HFFc6 (cell line): ENCODE measurements around the gene FSTL3. TPM values are rescaled to one million over a fixed set of nuclear protein-coding genes. Genes with fewer than 3 reads are reported as not detected.
A peak's percentile ranks its signal among the peaks of the same experiment; 100 is the strongest.

Source experiments
- DNase-seq: peaks from one replicate; pipeline ENCODE4 v3.0.0-alpha.2; 2018
- H3K27ac Mint-ChIP-seq: 2 replicates; pipeline ENCODE4 v1.8.0; 2020; ENCODE audit warnings: mild to moderate bottlenecking, mixed read lengths
- H3K27me3 Mint-ChIP-seq: 2 replicates; pipeline ENCODE4 v1.8.0; 2021; ENCODE audit warnings: mild to moderate bottlenecking, moderate library complexity, mixed read lengths; ENCODE audit not compliant: insufficient read depth
- H3K36me3 Mint-ChIP-seq: 2 replicates; pipeline ENCODE4 v1.8.0; 2021; ENCODE audit warnings: low read depth, mixed read lengths
- H3K4me1 Mint-ChIP-seq: 2 replicates; pipeline ENCODE4 v1.8.0; 2020; ENCODE audit warnings: low read depth, mixed read lengths
- H3K4me3 Mint-ChIP-seq: 2 replicates; pipeline ENCODE4 v1.8.0; 2020; ENCODE audit warnings: mild to moderate bottlenecking, moderate library complexity, mixed read lengths
- H3K9me3 Mint-ChIP-seq: 2 replicates; pipeline ENCODE4 v1.8.0; 2020; ENCODE audit warnings: mild to moderate bottlenecking, mixed read lengths
- CTCF ChIP-seq: fragments of 200-600 bp; sonication (generic); IDR thresholded peaks from 2 replicates; pipeline ENCODE4 v1.5.0; 2021; ENCODE audit warnings: antibody characterized with exemption, mild to moderate bottlenecking
- total RNA-seq, 6 experiments: library from RNA; stranded (reverse); fragmentation: NEBNext Ultra II Directional; extraction: Animal tissue kit (Norgen Biotek cat#: 25700); gene quantifications; 2 replicates in 1 of 6; 3 replicates in 5 of 6; pipeline ENCODE4 v1.2.3, GENCODE V29; 2021

FSTL3 gene
- total RNA-seq, 6 experiments from 2014 or later: 97.1 to 123 (median 101) TPM

- no peak overlapping the region for H3K4me3 Mint-ChIP-seq
- peaks cover 3% of the 10 kb centered on the region; the same call in 1 of the 2 replicates for H3K27me3 Mint-ChIP-seq
- no peak for DNase-seq
- no peak overlapping the region for H3K27ac Mint-ChIP-seq
- TF ChIP-seq CTCF: peak; percentile 26
- no peaks in the 10 kb centered on the region for H3K36me3 Mint-ChIP-seq
- H3K4me1 Mint-ChIP-seq: peaks cover 6% of the 10 kb centered on the region
- H3K9me3 Mint-ChIP-seq: peaks cover 5% of the 10 kb centered on the region; the same call in 1 of the 2 replicates
Measured at GRCh38 chr19:670609-671075, 5.5 kb upstream of the FSTL3 start.

GRCh38 chr19:674282-675151 lies 1.7 kb upstream of the FSTL3 start:
- DNase-seq: no peak
- TF ChIP-seq CTCF: no peak
- Mint-ChIP-seq H3K4me1 (peaks cover 24% of the 10 kb centered on the region), H3K36me3 (no peaks in the 10 kb centered on the region), H3K4me3 (no peak overlapping the region), H3K27ac (no peak overlapping the region), H3K9me3 (no peaks in the 10 kb centered on the region), H3K27me3 (peaks cover 5% of the 10 kb centered on the region; the same call in 1 of the 2 replicates)

GRCh38 chr19:676007-676338 lies 219 bp upstream of the FSTL3 start:
- Mint-ChIP-seq H3K27ac (peak overlapping the region; percentile 51; the same call in 1 of the 2 replicates), H3K27me3 (peaks cover 5% of the 10 kb centered on the region), H3K36me3 (no peaks in the 10 kb centered on the region), H3K4me3 (peak overlapping the region; percentile 71), H3K4me1 (peaks cover 24% of the 10 kb centered on the region), H3K9me3 (no peaks in the 10 kb centered on the region)
- TF ChIP-seq CTCF: no peak
- DNase-seq: no peak

- Mint-ChIP-seq H3K27me3 (peaks cover 5% of the 10 kb centered on the region), H3K36me3 (no peaks in the 10 kb centered on the region), H3K9me3 (no peaks in the 10 kb centered on the region), H3K27ac (peak overlapping the region; percentile 38; the same call in 1 of the 2 replicates), H3K4me1 (peaks cover 24% of the 10 kb centered on the region), H3K4me3 (peak overlapping the region; percentile 80)
- TF ChIP-seq CTCF: no peak
- DNase-seq: peak; percentile 66
Measured at GRCh38 chr19:677201-677600, 1.0 kb downstream of the FSTL3 start.

GRCh38 chr19:677601-678436 lies 1.6 kb downstream of the FSTL3 start:
- DNase-seq: no peak
- Mint-ChIP-seq H3K4me3 (peak overlapping the region; percentile 80), H3K27me3 (peaks cover 5% of the 10 kb centered on the region), H3K9me3 (no peaks in the 10 kb centered on the region), H3K4me1 (peaks cover 24% of the 10 kb centered on the region), H3K27ac (peak overlapping the region; percentile 38; the same call in 1 of the 2 replicates), H3K36me3 (no peaks in the 10 kb centered on the region)
- TF ChIP-seq CTCF: no peak
